Testis (tissue), 2 donors: ENCODE measurements around the gene PNPO.

ENCODE experiments used
- CTCF ChIP-seq, 3 experiments: fragments of 450-650 bp in 2 of 3; fragments of 200-600 bp in 1 of 3; sonication (generic) in 1 of 3; IDR thresholded peaks; one replicate each; pipeline ENCODE4 v1.5.1; 2016 to 2019; ENCODE audit warnings: antibody characterized with exemption in 3 of 3, mild to moderate bottlenecking in 2 of 3, moderate library complexity in 1 of 3
- POLR2A ChIP-seq: fragments of 450-650 bp; IDR thresholded peaks from one replicate; pipeline ENCODE4 v1.6.1; 2017; ENCODE audit warnings: antibody characterized with exemption, mild to moderate bottlenecking, moderate library complexity

DNA sequence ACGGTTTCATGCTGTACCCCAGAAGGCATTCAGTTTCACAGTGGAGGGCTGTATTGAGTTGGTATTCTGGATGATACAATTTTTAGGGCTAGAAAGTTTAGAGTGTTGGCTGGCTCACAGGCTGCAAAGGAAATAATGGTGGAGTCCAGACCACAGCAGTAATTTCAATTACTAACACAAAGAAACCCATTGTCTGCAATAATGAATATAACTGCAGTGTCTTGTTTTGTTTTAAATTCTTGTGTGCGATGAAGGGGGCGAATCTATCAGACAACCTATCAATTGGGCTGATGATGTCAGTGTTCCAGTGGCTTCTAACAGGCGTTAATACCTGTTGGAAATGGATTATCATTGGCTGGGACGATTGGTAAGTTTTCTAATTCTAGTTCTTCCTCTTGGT, 43.8 kb upstream of the PNPO start:
- TF ChIP-seq CTCF (IDR thresholded peaks at IDR 0.05) (no peak), POLR2A (no peak)
